Urinary bladder (tissue), 4 donors: ENCODE measurements around the gene ITK. TPM values are rescaled to one million over a fixed set of nuclear protein-coding genes. Genes with fewer than 3 reads are reported as not detected.

Source experiments
- DNase-seq: peaks from one replicate; pipeline ENCODE4 v3.0.0-alpha.2; 2015; ENCODE audit errors: extremely low spot score
- H3K27ac ChIP-seq: one replicate; pipeline ENCODE4 v1.5.1; 2013; ENCODE audit warnings: low read depth, mild to moderate bottlenecking, moderate library complexity
- H3K36me3 ChIP-seq: one replicate; pipeline ENCODE4 v1.6.1; 2013; ENCODE audit warnings: mild to moderate bottlenecking, moderate library complexity; ENCODE audit not compliant: insufficient read depth
- H3K4me1 ChIP-seq: one replicate; pipeline ENCODE4 v1.6.1; 2013; ENCODE audit warnings: mild to moderate bottlenecking, moderate library complexity; ENCODE audit not compliant: insufficient read depth
- H3K4me3 ChIP-seq: one replicate; pipeline ENCODE4 v1.5.1; 2013; ENCODE audit warnings: low read depth, low read length
- WGBS: extraction: QIAGEN DNeasy Blood & Tissue Kit; methylation state at CpG from one replicate; pipeline ENCODE4 v1.1.7; 2013; 5-methylcytosine and 5-hydroxymethylcytosine counted together
- polyA plus RNA-seq: library from polyadenylated mRNA; stranded (reverse); fragments of 200-250 nt; gene quantifications from one replicate; pipeline ENCODE4 v1.2.3, GENCODE V29; 2013
- total RNA-seq: library from RNA; depleted of rRNA; stranded (reverse); fragments of >200 nt; gene quantifications from one replicate; pipeline ENCODE4 v1.2.3, GENCODE V29; 2014
- donor health status: healthy with polysubstance abuse.
- donor health status: healthy.

ITK gene
- total and polyA plus RNA-seq, 2 donors, result 1.1 to 1.6 TPM

DNA sequence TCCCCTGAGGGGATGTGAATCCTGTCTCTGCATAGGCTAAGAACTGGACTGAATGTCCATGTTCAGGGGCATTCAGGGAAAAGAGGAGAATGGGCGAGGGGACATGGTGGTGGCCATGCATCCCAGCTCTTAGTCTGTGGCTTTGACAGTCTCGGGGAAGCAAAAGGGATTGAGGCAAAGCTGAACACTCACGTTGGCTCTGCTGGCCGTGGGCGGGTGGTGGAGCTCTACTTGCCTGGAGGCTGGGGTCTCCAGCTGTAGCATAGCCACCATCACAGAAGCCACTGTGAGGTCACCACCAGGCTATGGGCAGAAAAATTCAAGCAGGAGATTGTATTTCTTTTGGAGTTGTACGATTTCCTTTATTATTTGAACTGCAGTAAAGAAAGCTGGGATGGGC is 18.6 kb upstream of the ITK start:
- Histone ChIP-seq H3K27ac (no peak overlapping the region), H3K4me1 (no peaks in the 10 kb centered on the region), H3K4me3 (no peak overlapping the region), H3K36me3 (no peaks in the 10 kb centered on the region)
- DNase-seq, result no peak
- 88% methylated on average over 6 of the region's 6 CpGs for WGBS

DNA sequence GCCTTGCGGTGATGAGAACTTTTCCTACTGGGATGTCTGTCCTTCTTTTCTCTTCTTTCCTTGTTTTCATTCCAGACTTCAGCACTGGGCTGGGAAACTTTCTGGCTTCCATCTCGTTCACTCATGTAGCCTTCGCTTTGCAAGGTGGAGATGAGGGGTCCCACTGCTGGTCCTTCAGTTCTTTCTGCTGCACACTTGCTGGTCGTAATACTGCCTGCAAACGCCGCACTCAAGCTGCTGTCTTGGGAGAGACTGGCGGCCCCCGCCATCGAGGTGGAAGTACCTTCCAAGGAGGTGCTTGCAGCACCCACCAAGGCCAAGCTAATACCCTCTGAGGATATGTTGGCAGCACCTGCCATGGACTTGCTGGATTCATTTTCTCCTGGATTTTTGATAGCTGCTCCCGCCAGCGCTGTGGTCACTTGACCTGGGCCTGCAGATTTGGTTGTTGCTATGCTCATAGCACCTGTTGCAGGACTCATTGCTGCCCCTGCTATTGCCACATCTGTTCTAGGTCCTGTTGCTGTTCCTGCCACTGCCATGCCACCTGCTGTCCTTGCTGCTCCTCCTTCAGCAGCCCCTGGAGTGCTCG is 17.6 kb upstream of the ITK start:
- H3K4me3 ChIP-seq, result no peak overlapping the region
- no peak for DNase-seq
- no peak overlapping the region for H3K27ac ChIP-seq
- H3K36me3 ChIP-seq, result no peaks in the 10 kb centered on the region
- WGBS, result 92% methylated on average over 12 of the region's 12 CpGs
- H3K4me1 ChIP-seq, result no peaks in the 10 kb centered on the region

DNA sequence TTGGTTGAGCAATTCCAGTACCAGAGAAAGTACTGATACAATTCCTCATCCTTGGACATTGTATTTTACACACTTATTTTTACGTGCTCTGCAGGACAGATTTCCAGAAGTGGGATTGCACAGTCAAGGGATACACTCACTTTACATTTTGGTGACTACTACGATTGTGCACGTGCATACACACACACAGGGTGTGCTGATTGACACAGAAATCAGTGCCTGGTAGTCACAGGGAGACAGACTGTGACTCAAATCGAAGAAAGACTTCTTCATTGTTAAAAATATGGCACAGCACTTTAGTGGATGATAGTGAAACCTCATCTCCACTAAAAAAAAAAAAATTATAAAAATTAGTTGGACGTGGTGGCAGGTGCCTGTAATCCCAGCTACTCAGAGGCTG is 16.1 kb upstream of the ITK start:
- H3K4me1 ChIP-seq, result no peaks in the 10 kb centered on the region
- no peaks in the 10 kb centered on the region for H3K36me3 ChIP-seq
- no peak overlapping the region for H3K4me3 ChIP-seq
- WGBS, result 84% methylated on average over 5 of the region's 5 CpGs
- DNase-seq, result no peak
- no peak overlapping the region for H3K27ac ChIP-seq

DNA sequence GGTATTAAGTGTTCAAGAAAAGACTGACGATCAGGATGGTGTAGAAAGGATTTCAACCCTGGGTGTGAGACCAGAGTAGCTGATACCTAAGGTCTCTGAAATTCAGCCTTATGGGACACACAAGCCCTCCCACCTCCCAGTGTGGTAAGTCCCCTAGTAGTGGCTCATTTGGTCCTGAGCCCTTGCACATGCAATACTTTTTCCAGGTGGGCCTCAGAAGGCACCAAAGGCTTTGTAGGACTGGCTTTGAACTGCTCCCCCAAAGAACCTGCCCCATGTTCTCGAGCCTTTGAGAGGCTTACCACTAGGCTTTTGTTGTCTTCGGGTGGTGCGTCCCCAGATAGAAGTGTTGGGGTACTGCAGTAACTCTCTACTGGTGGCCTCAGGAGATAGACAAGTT is 15.4 kb upstream of the ITK start:
- no peak for DNase-seq
- Histone ChIP-seq H3K4me1 (no peaks in the 10 kb centered on the region), H3K4me3 (no peak overlapping the region), H3K36me3 (no peaks in the 10 kb centered on the region), H3K27ac (no peak overlapping the region)
- WGBS, result 93% methylated on average over 4 of the region's 4 CpGs

DNA sequence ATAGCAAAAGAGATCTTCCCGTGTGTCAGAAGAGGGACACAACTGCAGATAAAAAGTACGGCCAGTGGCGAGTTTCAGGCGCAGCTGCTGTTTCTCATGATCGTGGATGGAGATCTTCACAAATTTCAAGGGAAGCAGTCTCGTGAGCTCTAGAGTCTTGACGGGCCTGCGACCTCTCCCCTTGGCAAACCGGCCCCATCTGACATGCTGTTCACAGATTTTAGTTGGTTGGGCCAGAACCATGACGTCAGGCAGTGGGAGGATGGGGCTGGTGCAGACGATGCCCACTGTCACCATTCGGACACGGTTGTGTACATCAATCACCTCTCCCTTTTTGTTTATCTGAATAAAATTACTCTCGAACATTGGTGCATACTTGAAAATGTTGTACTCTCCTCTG is 15.0 kb upstream of the ITK start:
- Histone ChIP-seq H3K36me3 (no peaks in the 10 kb centered on the region), H3K27ac (no peak overlapping the region), H3K4me3 (no peak overlapping the region), H3K4me1 (no peaks in the 10 kb centered on the region)
- no peak for DNase-seq
- WGBS, result 87% methylated on average over 14 of the region's 14 CpGs

DNA sequence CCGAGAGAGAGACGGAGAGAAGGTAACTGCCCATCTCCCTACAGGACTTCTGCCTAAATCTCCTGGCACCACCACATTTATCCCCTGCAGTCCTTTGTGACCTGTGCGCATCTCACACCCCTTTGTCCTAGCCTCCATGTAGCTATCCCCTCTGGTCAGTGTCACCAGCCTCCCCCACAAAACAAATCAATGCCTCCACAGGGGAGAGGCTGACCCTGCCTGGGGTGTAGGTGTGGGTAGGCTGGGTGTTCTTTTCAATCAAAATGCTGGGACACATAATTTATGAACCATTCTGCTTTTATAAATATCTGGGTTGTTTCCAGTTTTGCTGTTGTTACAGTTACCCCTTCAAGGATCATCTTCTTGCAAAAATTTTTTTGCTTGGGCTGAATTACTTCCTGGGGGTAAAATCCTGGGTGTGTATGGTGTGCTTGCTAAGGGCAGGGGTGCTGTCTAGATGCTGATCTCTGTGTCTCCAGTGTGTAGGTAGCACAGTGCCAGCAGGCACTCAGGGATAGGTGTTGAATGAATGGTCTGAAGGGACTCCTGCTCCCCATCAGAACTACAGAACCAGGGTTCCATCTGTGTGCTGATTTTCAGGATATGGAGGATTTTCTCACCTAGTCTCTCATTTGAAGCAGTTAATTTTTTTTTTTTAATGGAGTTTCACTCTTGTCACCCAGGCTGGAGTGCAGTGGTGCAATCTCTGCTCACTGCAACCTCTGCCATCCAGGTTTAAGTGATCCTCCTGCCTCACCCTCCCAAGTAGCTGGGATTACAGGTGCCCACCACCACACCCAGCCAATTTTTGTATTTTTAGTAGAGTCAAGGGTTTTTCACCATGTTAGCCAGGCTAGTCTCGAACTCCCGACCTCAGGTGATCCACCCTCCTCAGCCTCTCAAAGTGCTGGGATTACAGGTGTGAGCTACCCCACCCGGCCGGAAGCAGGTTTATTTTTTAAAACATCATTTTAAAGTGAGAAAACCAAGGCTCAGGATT is 14.1 kb upstream of the ITK start, which contains the start of gene GARIN3:
Gene GARIN3 (minus strand): TSS at position 51 of the 1,000 bp plus-strand sequence. CDS start 96 bp downstream, outside the sequence.
- WGBS, result 87% methylated on average over 7 of the region's 7 CpGs
- DNase-seq, result no peak
- H3K4me1 ChIP-seq, result no peaks in the 10 kb centered on the region
- H3K4me3 ChIP-seq, result no peak within 1 kb of the TSS
- no peak within 1 kb of the TSS for H3K27ac ChIP-seq
- H3K36me3 ChIP-seq, result no peaks in the 10 kb centered on the region

DNA sequence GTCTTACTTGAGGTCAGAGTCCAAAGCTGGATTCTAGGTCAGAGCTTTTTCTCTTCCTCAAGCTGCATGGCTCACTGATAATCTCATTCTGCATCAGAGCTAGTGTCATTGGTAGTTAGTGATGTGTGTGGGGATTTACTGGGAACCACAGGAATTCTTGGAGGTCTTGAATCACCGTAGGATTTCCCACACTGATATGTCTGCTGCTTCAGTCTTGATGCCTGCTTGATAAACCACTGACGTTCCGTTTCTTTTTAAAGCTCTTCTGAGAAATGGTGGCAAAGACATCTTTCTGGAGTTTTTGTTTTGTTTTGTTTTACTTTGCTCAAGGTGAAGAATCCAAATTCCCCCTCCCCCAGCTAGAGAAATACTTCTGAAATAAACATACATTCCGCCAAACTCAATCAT is 13.4 kb upstream of the ITK start:
- no peak for DNase-seq
- no peaks in the 10 kb centered on the region for H3K4me1 ChIP-seq
- H3K4me3 ChIP-seq, result no peak overlapping the region
- no peak overlapping the region for H3K27ac ChIP-seq
- H3K36me3 ChIP-seq, result no peaks in the 10 kb centered on the region
- 45% methylated on average over 4 of the region's 4 CpGs for WGBS

DNA sequence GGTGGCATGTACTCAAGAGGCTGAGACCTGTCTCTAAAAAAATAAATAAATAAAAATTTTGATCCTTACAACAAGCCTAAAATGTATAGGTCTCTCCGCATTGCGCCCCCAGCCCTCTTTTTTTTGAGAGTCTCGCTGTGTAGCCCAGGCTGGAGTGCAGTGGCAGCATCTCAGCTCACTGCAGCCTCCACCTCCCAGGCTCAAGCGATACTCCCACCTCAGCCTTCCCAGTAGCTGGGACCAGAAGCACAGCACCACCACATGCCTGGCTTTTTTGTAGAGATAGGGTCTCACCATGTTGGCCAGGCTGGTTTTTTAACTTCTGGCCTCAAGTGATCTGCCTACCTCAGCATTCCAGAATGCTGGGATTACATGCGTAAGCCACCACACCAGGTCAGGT is 12.4 kb upstream of the ITK start:
- Histone ChIP-seq H3K27ac (no peak overlapping the region), H3K4me3 (no peak overlapping the region), H3K4me1 (no peaks in the 10 kb centered on the region), H3K36me3 (no peaks in the 10 kb centered on the region)
- 97% methylated on average over 5 of the region's 5 CpGs for WGBS
- DNase-seq, result no peak

DNA sequence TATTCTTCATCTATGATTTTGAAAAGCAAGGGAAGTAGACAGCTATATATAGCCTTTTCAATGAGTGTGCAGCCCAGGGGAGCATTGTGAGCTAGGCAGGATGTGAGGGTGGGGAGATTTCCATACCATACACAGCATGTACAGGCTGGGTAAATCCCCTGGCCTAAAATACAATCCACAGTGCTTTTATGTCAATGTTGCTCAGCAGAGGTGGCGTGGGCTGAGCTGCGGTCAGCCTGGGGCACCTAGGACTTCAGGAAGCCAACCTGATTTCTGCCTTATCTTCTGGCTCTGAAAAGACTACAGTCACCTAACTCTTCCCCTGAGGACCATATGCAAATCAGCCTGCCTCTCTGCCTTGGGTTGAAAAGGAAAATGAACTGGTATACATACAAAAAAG is 8.2 kb upstream of the ITK start:
- no peak overlapping the region for H3K4me3 ChIP-seq
- H3K36me3 ChIP-seq, result no peaks in the 10 kb centered on the region
- no peaks in the 10 kb centered on the region for H3K4me1 ChIP-seq
- H3K27ac ChIP-seq, result no peak overlapping the region
- 66% methylated on average over 2 of the region's 2 CpGs for WGBS
- DNase-seq, result no peak

DNA sequence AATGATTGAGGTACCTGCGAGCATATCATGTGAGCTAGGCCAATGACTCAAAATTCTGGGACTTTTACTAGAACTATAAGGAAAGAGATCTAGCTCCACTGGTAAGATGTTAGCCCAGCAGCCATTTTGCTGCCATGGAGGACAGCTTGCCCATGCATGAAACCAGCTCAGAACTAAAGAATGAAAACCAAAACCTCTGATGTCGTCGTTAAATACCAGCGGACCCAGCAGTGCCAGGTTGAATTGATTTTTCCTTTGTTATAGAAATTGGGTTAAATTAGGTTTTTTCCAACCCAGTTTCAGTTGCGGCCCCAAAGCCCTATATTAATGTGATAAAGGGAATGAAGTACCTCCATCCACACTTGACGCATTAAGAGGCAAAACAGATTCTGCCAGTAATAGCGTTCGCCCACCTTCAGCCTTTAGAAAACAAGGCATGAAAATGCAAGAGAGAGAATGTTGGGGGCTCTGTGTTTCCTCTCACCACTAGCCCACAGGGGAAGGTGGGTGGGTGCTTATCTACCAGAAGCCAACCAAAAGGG is 5.5 kb upstream of the ITK start:
- Histone ChIP-seq H3K36me3 (no peaks in the 10 kb centered on the region), H3K4me3 (no peak overlapping the region), H3K27ac (no peak overlapping the region), H3K4me1 (no peaks in the 10 kb centered on the region)
- 90% methylated on average over 8 of the region's 8 CpGs for WGBS
- DNase-seq, result no peak

DNA sequence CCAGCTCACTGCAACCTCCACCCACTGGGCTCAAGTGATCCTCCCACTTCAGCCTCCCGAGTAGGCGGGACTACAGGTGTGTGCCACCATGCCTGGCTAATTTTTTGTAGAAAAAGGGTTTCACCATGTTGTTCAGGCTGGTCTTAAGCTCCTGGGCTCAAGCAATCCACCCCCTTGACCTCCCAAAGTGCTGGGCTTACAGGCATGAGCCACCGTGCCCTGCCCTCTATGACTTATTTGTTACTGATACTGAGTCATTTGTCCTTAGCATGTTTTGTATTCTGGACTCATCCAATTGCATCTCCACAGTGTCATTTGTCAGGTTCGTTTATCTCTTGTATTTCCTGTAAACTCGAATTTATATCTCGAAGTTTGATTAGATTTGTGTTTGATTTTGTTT is 2.7 kb upstream of the ITK start:
- no peak overlapping the region for H3K4me3 ChIP-seq
- H3K36me3 ChIP-seq, result no peaks in the 10 kb centered on the region
- no peak overlapping the region for H3K27ac ChIP-seq
- no peaks in the 10 kb centered on the region for H3K4me1 ChIP-seq
- 68% methylated on average over 6 of the region's 6 CpGs for WGBS
- no peak for DNase-seq

DNA sequence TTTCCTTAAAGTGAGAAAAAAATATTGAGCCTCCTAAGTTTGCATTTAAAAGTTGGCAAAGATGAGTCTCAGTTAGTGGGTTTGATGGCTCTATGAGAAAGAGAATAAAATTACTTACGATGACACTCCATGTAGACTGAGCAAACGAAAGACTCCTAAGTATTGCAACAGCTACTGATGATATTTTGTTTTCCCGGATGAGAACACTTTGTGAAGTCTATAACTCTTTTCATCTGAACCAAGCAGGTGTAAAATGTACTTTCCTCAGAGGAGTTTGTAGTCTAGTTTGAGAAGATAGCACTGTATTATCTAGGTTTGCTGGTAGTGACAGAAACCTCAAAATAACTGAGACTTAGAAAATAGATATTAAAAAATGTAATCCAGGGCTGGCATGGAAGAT is 1.7 kb upstream of the ITK start:
- Histone ChIP-seq H3K4me1 (no peaks in the 10 kb centered on the region), H3K4me3 (no peak overlapping the region), H3K27ac (no peak overlapping the region), H3K36me3 (no peaks in the 10 kb centered on the region)
- 67% methylated on average over 3 of the region's 3 CpGs for WGBS
- DNase-seq, result no peak

DNA sequence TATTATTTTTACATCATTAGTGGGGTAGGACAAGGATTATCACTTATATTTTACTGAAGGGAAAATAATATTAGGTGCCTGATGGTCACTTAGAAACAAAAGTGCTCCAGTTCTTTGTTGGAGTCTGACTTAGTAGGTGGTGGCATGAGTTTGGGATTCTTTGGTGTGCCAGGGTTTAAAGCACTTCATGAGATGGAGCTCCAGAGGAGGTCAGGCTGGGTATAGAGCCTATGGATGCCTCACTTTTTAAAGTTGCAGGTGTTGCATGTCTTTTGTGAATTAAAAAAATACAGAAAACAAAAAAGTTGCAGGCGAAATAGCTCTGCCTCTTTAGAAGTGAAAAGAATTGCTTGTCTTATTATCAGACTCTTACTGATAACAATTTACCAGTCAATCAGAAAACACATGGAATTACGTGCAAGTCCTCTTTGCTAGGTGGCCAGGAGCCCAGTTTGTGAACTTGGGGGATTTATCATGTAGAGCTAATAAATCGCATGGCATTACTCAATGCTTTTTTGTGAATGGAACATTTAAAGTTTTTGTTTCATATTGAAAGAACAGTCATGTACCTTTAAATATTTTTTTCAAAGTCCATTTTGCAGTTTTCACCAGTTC is 1.6 kb downstream of the ITK start:
- WGBS, result 53% methylated on average over 3 of the region's 3 CpGs
- Histone ChIP-seq H3K27ac (no peak overlapping the region), H3K4me1 (no peaks in the 10 kb centered on the region), H3K4me3 (peak overlapping the region; percentile 31), H3K36me3 (no peaks in the 10 kb centered on the region)
- DNase-seq, result no peak
